Central memory CD4-positive, alpha-beta T cell (primary cell): ENCODE data around the gene GPRC5C.

Experiments used
- DNase-seq: peaks from one replicate; pipeline ENCODE4 v3.0.0; 2022

The GPRC5C gene

GRCh38 chr17:74408262-74408661 is 23.6 kb upstream of the GPRC5C start:
- no peak for DNase-seq

GRCh38 chr17:74408815-74409214 is 23.1 kb upstream of the GPRC5C start:
- no peak for DNase-seq

- DNase-seq, result no peak
Measured at GRCh38 chr17:74410001-74410443, 21.9 kb upstream of the GPRC5C start.

GRCh38 chr17:74412581-74412980 is 19.3 kb upstream of the GPRC5C start:
- DNase-seq, result no peak

- DNase-seq, result no peak
Measured at GRCh38 chr17:74413491-74413890, 18.4 kb upstream of the GPRC5C start.

GRCh38 chr17:74414510-74414909 is 17.4 kb upstream of the GPRC5C start:
- no peak for DNase-seq

GRCh38 chr17:74415608-74416396 is 16.1 kb upstream of the GPRC5C start:
- DNase-seq, result no peak

GRCh38 chr17:74417178-74418045 is 14.5 kb upstream of the GPRC5C start:
- DNase-seq, result no peak

GRCh38 chr17:74419928-74420411 is 11.9 kb upstream of the GPRC5C start:
- no peak for DNase-seq

- DNase-seq, result no peak
Measured at GRCh38 chr17:74424117-74424516, 7.8 kb upstream of the GPRC5C start.

- no peak for DNase-seq
Measured at GRCh38 chr17:74424657-74425056, 7.2 kb upstream of the GPRC5C start.

- no peak for DNase-seq
Measured at GRCh38 chr17:74426551-74427047, 5.3 kb upstream of the GPRC5C start.

- no peak for DNase-seq
Measured at GRCh38 chr17:74427048-74427762, 4.7 kb upstream of the GPRC5C start.

- no peak for DNase-seq
Measured at GRCh38 chr17:74427763-74428153, 4.1 kb upstream of the GPRC5C start.

GRCh38 chr17:74429604-74430384 is 2.1 kb upstream of the GPRC5C start:
- DNase-seq, result no peak

- DNase-seq, result no peak
Measured at GRCh38 chr17:74430385-74430705, 1.5 kb upstream of the GPRC5C start.

- no peak for DNase-seq
Measured at GRCh38 chr17:74430706-74431567, 951 bp upstream of the GPRC5C start.

GRCh38 chr17:74432424-74432690 is 469 bp downstream of the GPRC5C start:
- no peak for DNase-seq

- no peak for DNase-seq
Measured at GRCh38 chr17:74432766-74433391, 991 bp downstream of the GPRC5C start.

GRCh38 chr17:74433421-74434121 is 1.7 kb downstream of the GPRC5C start:
- no peak for DNase-seq
